ENCODE data around the gene CYTH3. TPM values are rescaled to one million over a fixed set of nuclear protein-coding genes. Genes with fewer than 3 reads are reported as not detected.

The CYTH3 gene
- total and polyA plus RNA-seq, 2 of the 8 experiments (the other 6 are each of a cell fraction or from before 2014, with no cell fraction given), result 10.3 to 11.9 TPM

DNA sequence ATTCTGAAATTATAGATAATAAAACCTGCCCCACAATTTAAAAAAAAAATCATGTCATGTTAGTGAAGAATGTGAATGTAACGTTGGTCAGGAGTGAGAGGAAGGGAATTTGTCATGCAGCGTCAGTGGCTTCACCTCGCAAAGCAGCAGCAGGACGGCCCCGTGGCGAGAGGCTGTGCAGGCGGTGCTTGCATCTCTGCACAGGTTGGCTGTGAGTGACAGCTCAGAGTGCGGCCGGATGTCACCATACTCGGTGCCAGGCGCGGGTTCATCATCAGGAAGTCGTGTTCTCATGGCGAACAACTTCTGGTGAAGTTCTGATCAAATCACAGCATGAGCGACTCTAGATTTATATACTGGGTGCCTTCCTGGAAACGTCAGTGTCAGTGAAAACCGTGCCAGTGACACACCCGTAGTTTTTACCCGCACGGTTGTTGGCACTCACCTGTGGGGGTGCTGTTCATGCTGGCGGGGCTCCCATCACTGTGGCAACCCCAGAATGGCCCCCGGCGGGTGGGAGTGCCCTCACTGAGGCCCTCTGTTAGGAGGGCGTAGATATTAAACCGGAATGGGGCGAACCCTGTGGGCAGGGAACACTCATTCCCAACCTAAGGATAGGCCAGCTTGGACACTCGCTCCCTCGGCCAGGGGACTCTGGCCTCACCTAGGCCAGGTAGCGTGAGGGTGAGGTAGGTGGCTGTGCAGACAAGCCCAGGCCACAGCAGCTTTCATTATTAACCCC is 120.3 kb downstream of the CYTH3 start:
- FAIRE-seq, result no peak
- H3K4me1 ChIP-seq (replicated peaks in 1 of 4; ENCODE audit: control insufficient read depth in 3 of 4, insufficient read depth in 4 of 4, low read length in 3 of 4), result no peaks in the 10 kb centered on the region
- H3K56ac ChIP-seq (replicated peaks; ENCODE audit: insufficient read length, low read depth, low read length), result no peak overlapping the region
- no peak overlapping the region for H3K23ac ChIP-seq (ENCODE audit: insufficient read length)
- no peak overlapping the region for H2AK5ac ChIP-seq (ENCODE audit: low read depth, low read length)
- ChIA-PET CTCF (ENCODE audit: partially characterized antibody) (interaction anchor here (0.8 to 2.4 kb wide), 4 partner anchors 8 to 180 kb away, joined by 3 to 14 read pairs (median 9); no protein-coding TSS in a partner anchor), POLR2A (ENCODE audit: partially characterized antibody) (no interaction called here)
- no peak overlapping the region for H3K14ac ChIP-seq (ENCODE audit: insufficient read length)
- H2BK15ac ChIP-seq (ENCODE audit: low read length), result no peak overlapping the region
- H3K27ac ChIP-seq (ENCODE audit: low read depth, low read length), result no peak overlapping the region
- H2BK120ac ChIP-seq (replicated peaks; ENCODE audit: low read depth, low read length), result no peak overlapping the region
- no peak overlapping the region for H2AFZ ChIP-seq (ENCODE audit: low read length)
- no peak overlapping the region for H3K4me2 ChIP-seq (ENCODE audit: insufficient read depth in 1 of 2, low read depth in 2 of 2, low read length in 2 of 2)
- H2BK12ac ChIP-seq (ENCODE audit: low read depth, low read length), result no peak overlapping the region
- no peaks in the 10 kb centered on the region for H3K79me1 ChIP-seq (ENCODE audit: low read depth, low read length)
- H4K91ac ChIP-seq (replicated peaks; ENCODE audit: insufficient read length, low read length), result no peak overlapping the region
- H3K36me3 ChIP-seq (ENCODE audit: control insufficient read depth in 2 of 4, insufficient read depth in 4 of 4, low read length in 3 of 4), result peaks cover 19 to 82% (median 60%) of the 10 kb centered on the region in 4 experiments
- H4K20me1 ChIP-seq (replicated peaks in 1 of 2; ENCODE audit: control insufficient read depth in 1 of 2, insufficient read depth in 2 of 2, low read length in 2 of 2), result no peaks in the 10 kb centered on the region
- WGBS, 2 experiments (ENCODE audit: extremely low coverage in 1 of 2, insufficient coverage in 1 of 2, insufficient read length in 1 of 2, insufficient replicate concordance in 2 of 2, low coverage in 1 of 2, low lambda C conversion rate in 2 of 2, missing lambda C conversion rate in 1 of 2), result 93% methylated on average over 29 of the region's 29 CpGs; no CpG with 5 or more reads in 1 of the 2 experiments
- no peak overlapping the region for H3K4ac ChIP-seq (replicated peaks; ENCODE audit: insufficient read length, low read depth, low read length)
- H2BK20ac ChIP-seq (ENCODE audit: low read length), result no peak overlapping the region
- no peaks in the 10 kb centered on the region for H3K23me2 ChIP-seq (ENCODE audit: low read depth, low read length)
- H3K4me3 ChIP-seq (ENCODE audit: extremely low read depth in 1 of 4, insufficient read depth in 2 of 4, low read depth in 3 of 4, low read length in 4 of 4), result no peak overlapping the region
- no peaks in the 10 kb centered on the region for H3K27me3 ChIP-seq (replicated peaks in 1 of 4; ENCODE audit: control insufficient read depth in 3 of 4, extremely low read depth in 1 of 4, insufficient read depth in 3 of 4, low read length in 3 of 4)
- no peak overlapping the region for H4K5ac ChIP-seq (ENCODE audit: insufficient read length, low read depth, low read length)
- H3K9me3 ChIP-seq (ENCODE audit: insufficient read depth in 2 of 2, low read depth in 1 of 2, low read length in 1 of 2), result no peaks in the 10 kb centered on the region
- no peak overlapping the region for H3K18ac ChIP-seq (ENCODE audit: extremely low read depth, low read length)
- no peak overlapping the region for H3K9ac ChIP-seq (replicated peaks in 1 of 4; ENCODE audit: extremely low read depth in 1 of 4, low read depth in 3 of 4, low read length in 3 of 4)
- no peak overlapping the region; the same call in 1 of the 2 replicates for H2BK5ac ChIP-seq (ENCODE audit: low read depth, low read length)
- no peak overlapping the region; the same call in 1 of the 2 replicates for H4K8ac ChIP-seq (ENCODE audit: extremely low read depth, insufficient read depth, low read length)
- H3K79me2 ChIP-seq (ENCODE audit: control insufficient read depth in 1 of 2, insufficient read depth in 2 of 2, low read length in 2 of 2), result no peaks in the 10 kb centered on the region
- no peak for DNase-seq (ENCODE audit: low read depth in 1 of 2, low spot score in 2 of 2)
- TF ChIP-seq FOSL1 (IDR thresholded peaks at IDR 0.05; ENCODE audit: insufficient read depth, low read depth, low read length), result no peak
- TF ChIP-seq HDAC6 (IDR thresholded peaks at IDR 0.05; ENCODE audit: low read depth, low read length), result no peak
- TF ChIP-seq NRF1 (IDR thresholded peaks at IDR 0.05; ENCODE audit: low read depth, low read length), result no peak
- TF ChIP-seq BCL11A (IDR thresholded peaks at IDR 0.05; ENCODE audit: low read depth in 2 of 2, low read length in 2 of 2), result no peak
- no peak for TF ChIP-seq SIN3A (conservative IDR thresholded peaks at IDR 0.05 in 1 of 2, IDR thresholded peaks at IDR 0.05 in 1 of 2; ENCODE audit: low read depth in 1 of 2, low read length in 2 of 2)
- no peak for TF ChIP-seq SAP30 (IDR thresholded peaks at IDR 0.05; ENCODE audit: insufficient read depth, insufficient replicate concordance, low read length)
- no peak for TF ChIP-seq YY1 (IDR thresholded peaks at IDR 0.05; ENCODE audit: low read depth, low read length)

Measured in H1 (cell line).